H9 (cell line): ENCODE measurements around the gene GPC3. TPM values are rescaled to one million over a fixed set of nuclear protein-coding genes. Genes with fewer than 3 reads are reported as not detected.

Experiments used
- DNase-seq: peaks from one replicate; pipeline ENCODE4 v3.0.0-alpha.2; 2017
- H2AFZ ChIP-seq: one replicate; pipeline ENCODE4 v1.6.1; 2013; ENCODE audit warnings: mild to moderate bottlenecking, low read length, control low read depth, moderate library complexity
- H2AK5ac ChIP-seq: 2 replicates; pipeline ENCODE4 v1.6.1; 2013; ENCODE audit warnings: low read length, control low read depth, mixed read lengths; ENCODE audit not compliant: insufficient read length
- H2BK120ac ChIP-seq: one replicate; pipeline ENCODE4 v1.6.1; 2013; ENCODE audit warnings: low read depth, mild to moderate bottlenecking, low read length, control low read depth, inconsistent platforms; ENCODE audit not compliant: poor library complexity, severe bottlenecking
- H2BK12ac ChIP-seq: 2 replicates; pipeline ENCODE4 v1.6.1; 2013; ENCODE audit warnings: low read length, control low read depth, mixed read lengths, low read depth; ENCODE audit not compliant: insufficient read length
- H2BK15ac ChIP-seq: 2 replicates; pipeline ENCODE4 v1.6.1; 2013; ENCODE audit warnings: low read depth, low read length, control low read depth
- H2BK20ac ChIP-seq: one replicate; pipeline ENCODE4 v1.6.1; 2013; ENCODE audit warnings: low read depth, mild to moderate bottlenecking, low read length, control low read depth, inconsistent platforms; ENCODE audit not compliant: poor library complexity, severe bottlenecking
- H2BK5ac ChIP-seq: 2 replicates; pipeline ENCODE4 v1.6.1; 2013; ENCODE audit warnings: low read length, control low read depth, mixed read lengths; ENCODE audit not compliant: insufficient read length
- H3K14ac ChIP-seq: 2 replicates; pipeline ENCODE4 v1.6.1; 2013; ENCODE audit warnings: low read length, control low read depth; ENCODE audit not compliant: insufficient read depth
- H3K18ac ChIP-seq: 2 replicates; pipeline ENCODE4 v1.6.1; 2013; ENCODE audit warnings: low read depth, mild to moderate bottlenecking, mixed read lengths, low read length, control low read depth; ENCODE audit not compliant: insufficient read length
- H3K23ac ChIP-seq: 2 replicates; pipeline ENCODE4 v1.6.1; 2013; ENCODE audit warnings: low read length, control low read depth, mixed read lengths, low read depth; ENCODE audit not compliant: insufficient read length
- H3K23me2 ChIP-seq: 2 replicates; pipeline ENCODE4 v1.6.1; 2013; ENCODE audit warnings: low read depth, mild to moderate bottlenecking, mixed read lengths, low read length, control low read depth; ENCODE audit not compliant: insufficient read length, poor library complexity, severe bottlenecking
- H3K27ac ChIP-seq: 2 replicates; pipeline ENCODE4 v1.5.1; 2013; ENCODE audit warnings: low read length, control low read depth, mixed read lengths, low read depth; ENCODE audit not compliant: insufficient read length
- H3K27me3 ChIP-seq: 2 replicates; pipeline ENCODE4 v1.6.1; 2013; ENCODE audit warnings: low read length, control low read depth, inconsistent platforms; ENCODE audit not compliant: insufficient read depth
- H3K4ac ChIP-seq: 2 replicates; pipeline ENCODE4 v1.6.1; 2013; ENCODE audit warnings: low read depth, mild to moderate bottlenecking, control low read depth, inconsistent platforms, low read length, moderate library complexity
- H3K4me1 ChIP-seq: 2 replicates; pipeline ENCODE4 v1.6.1; 2013; ENCODE audit warnings: low read length, control low read depth, inconsistent platforms; ENCODE audit not compliant: insufficient read depth
- H3K4me2 ChIP-seq: 2 replicates; pipeline ENCODE4 v1.6.1; 2013; ENCODE audit warnings: low read length, control low read depth, mixed read lengths; ENCODE audit not compliant: insufficient read length, insufficient read depth
- H3K56ac ChIP-seq: 2 replicates; pipeline ENCODE4 v1.6.1; 2013; ENCODE audit warnings: low read depth, mild to moderate bottlenecking, mixed read lengths, low read length, control low read depth; ENCODE audit not compliant: insufficient read length
- H3K79me1 ChIP-seq: 2 replicates; pipeline ENCODE4 v1.6.1; 2013; ENCODE audit warnings: low read depth, mild to moderate bottlenecking, moderate library complexity, low read length, control low read depth, inconsistent platforms; ENCODE audit not compliant: insufficient read depth, poor library complexity, severe bottlenecking
- H3K79me2 ChIP-seq: 2 replicates; pipeline ENCODE4 v1.6.1; 2013; ENCODE audit warnings: low read length, control low read depth, inconsistent platforms; ENCODE audit not compliant: insufficient read depth
- H3K9ac ChIP-seq: 2 replicates; pipeline ENCODE4 v1.6.1; 2013; ENCODE audit warnings: low read length, control low read depth, mixed read lengths; ENCODE audit not compliant: insufficient read length; ENCODE audit errors: extremely low read depth
- H3K9me3 ChIP-seq: one replicate; pipeline ENCODE4 v1.6.1; 2013; ENCODE audit warnings: low read depth, low read length, inconsistent platforms; ENCODE audit not compliant: control insufficient read depth
- H3T11ph ChIP-seq: one replicate; pipeline ENCODE4 v1.6.1; 2013; ENCODE audit warnings: mild to moderate bottlenecking, low read length, control low read depth, inconsistent platforms
- H4K20me1 ChIP-seq: one replicate; pipeline ENCODE4 v1.6.1; 2013; ENCODE audit not compliant: control insufficient read depth, insufficient read length, insufficient read depth
- H4K5ac ChIP-seq: 2 replicates; pipeline ENCODE4 v1.6.1; 2013; ENCODE audit warnings: low read depth, mild to moderate bottlenecking, mixed read lengths, low read length, control low read depth; ENCODE audit not compliant: insufficient read length
- H4K8ac ChIP-seq: replicated peaks from 2 replicates; pipeline ENCODE4 v1.6.1; 2013; ENCODE audit warnings: low read length, control low read depth, mixed read lengths, low read depth; ENCODE audit not compliant: insufficient read length
- H4K91ac ChIP-seq: 2 replicates; pipeline ENCODE4 v1.6.1; 2013; ENCODE audit warnings: low read depth, mild to moderate bottlenecking, moderate library complexity, mixed read lengths, low read length, control low read depth; ENCODE audit not compliant: insufficient read length
- H3K27ac Mint-ChIP-seq, 3 experiments: 2 replicates in 2 of 3; 3 replicates in 1 of 3; pipeline ENCODE4 v1.8.0; 2020 to 2021; ENCODE audit warnings: mixed read lengths in 3 of 3, mild to moderate bottlenecking in 1 of 3, moderate library complexity in 1 of 3
- H3K27me3 Mint-ChIP-seq: 2 replicates; pipeline ENCODE4 v1.8.0; 2021; ENCODE audit warnings: low read depth, mild to moderate bottlenecking, moderate library complexity, mixed read lengths
- H3K36me3 Mint-ChIP-seq, 3 experiments: 2 replicates in 2 of 3; 3 replicates in 1 of 3; pipeline ENCODE4 v1.8.0; 2020 to 2021; ENCODE audit warnings: low read depth in 3 of 3, mixed read lengths in 3 of 3; ENCODE audit not compliant: insufficient read depth in 1 of 3
- H3K4me1 Mint-ChIP-seq, 2 experiments: 2 replicates each; pipeline ENCODE4 v1.8.0; 2020; ENCODE audit warnings: mixed read lengths in 2 of 2
- H3K4me3 Mint-ChIP-seq, 2 experiments: 2 replicates in 1 of 2; 3 replicates in 1 of 2; pipeline ENCODE4 v1.8.0; 2020 to 2021; ENCODE audit warnings: mild to moderate bottlenecking in 2 of 2, mixed read lengths in 2 of 2, moderate library complexity in 1 of 2
- H3K9me3 Mint-ChIP-seq, 2 experiments: 2 replicates in 1 of 2; 3 replicates in 1 of 2; pipeline ENCODE4 v1.8.0; 2020; ENCODE audit warnings: mild to moderate bottlenecking in 2 of 2, mixed read lengths in 2 of 2, moderate library complexity in 1 of 2
- total RNA-seq: library from RNA; stranded (reverse); gene quantifications from 2 replicates; pipeline ENCODE4 v1.2.1, GENCODE V29; 2021
- TF ChIP-seq, protein P1 (sequence below): fragments of 200-600 bp; sonication (generic); conservative IDR thresholded peaks from 3 replicates; pipeline ENCODE4 v1.8.0; 2021; ENCODE audit warnings: antibody characterized with exemption, mild to moderate bottlenecking

GPC3 gene
- total RNA-seq, 1 experiment from 2014 or later = 108 TPM

DNA sequence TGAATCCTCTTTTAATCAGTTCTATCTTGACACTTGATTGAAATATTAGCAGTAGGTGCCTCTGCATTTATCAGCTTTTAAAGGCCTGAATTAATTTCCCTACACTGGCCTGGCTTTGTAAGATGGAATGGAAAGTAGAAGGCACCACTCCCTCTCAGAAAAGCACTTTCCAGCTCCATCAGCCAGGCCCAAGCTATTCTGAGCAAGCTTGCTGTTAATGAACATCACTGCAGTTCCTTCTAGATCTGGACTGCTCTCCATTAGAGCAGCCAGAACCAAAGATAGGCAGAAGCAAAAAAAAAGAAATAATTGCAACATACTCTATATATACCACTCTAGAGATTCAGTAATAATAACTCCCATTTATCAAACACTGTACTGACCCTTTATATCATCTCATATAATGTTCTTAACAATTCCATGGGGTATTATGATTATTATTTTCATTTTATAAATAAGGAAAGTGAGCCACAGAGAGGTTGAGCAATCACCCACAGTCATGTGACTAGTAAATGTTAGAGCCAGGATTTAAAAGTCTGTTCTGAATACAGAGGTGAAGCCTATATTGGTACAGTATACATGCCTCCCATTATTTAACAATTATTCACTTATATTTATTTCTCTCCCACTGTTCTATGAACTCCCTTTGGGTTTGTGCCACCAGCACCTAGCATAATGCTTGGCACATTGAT lies 39.4 kb upstream of the GPC3 start:
- Histone ChIP-seq H2AFZ (no peak overlapping the region), H3K14ac (no peak overlapping the region), H3K56ac (no peak overlapping the region), H3K9me3 (no peaks in the 10 kb centered on the region), H3K79me2 (no peaks in the 10 kb centered on the region), H4K5ac (no peak overlapping the region), H3K18ac (no peak overlapping the region), H2AK5ac (no peak overlapping the region), H2BK120ac (no peak overlapping the region), H3T11ph (no peak overlapping the region), H4K91ac (no peak overlapping the region), H3K23me2 (no peaks in the 10 kb centered on the region), H2BK12ac (no peak overlapping the region), H4K8ac (no peak overlapping the region), H3K27ac (no peak overlapping the region), H3K4me2 (no peak overlapping the region), H3K4me1 (no peaks in the 10 kb centered on the region), H3K9ac (no peak overlapping the region), H3K79me1 (no peaks in the 10 kb centered on the region), H4K20me1 (no peaks in the 10 kb centered on the region), H3K4ac (no peak overlapping the region), H2BK20ac (no peak overlapping the region), H2BK15ac (no peak overlapping the region), H3K23ac (no peak overlapping the region), H3K27me3 (no peaks in the 10 kb centered on the region), H2BK5ac (no peak overlapping the region)
- TF ChIP-seq, protein P1, sequence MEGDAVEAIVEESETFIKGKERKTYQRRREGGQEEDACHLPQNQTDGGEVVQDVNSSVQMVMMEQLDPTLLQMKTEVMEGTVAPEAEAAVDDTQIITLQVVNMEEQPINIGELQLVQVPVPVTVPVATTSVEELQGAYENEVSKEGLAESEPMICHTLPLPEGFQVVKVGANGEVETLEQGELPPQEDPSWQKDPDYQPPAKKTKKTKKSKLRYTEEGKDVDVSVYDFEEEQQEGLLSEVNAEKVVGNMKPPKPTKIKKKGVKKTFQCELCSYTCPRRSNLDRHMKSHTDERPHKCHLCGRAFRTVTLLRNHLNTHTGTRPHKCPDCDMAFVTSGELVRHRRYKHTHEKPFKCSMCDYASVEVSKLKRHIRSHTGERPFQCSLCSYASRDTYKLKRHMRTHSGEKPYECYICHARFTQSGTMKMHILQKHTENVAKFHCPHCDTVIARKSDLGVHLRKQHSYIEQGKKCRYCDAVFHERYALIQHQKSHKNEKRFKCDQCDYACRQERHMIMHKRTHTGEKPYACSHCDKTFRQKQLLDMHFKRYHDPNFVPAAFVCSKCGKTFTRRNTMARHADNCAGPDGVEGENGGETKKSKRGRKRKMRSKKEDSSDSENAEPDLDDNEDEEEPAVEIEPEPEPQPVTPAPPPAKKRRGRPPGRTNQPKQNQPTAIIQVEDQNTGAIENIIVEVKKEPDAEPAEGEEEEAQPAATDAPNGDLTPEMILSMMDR = no peak
- no peak overlapping the region for H3K27ac Mint-ChIP-seq
- peaks cover 2% of the 10 kb centered on the region; the same call in 1 of the 2 replicates for H3K27me3 Mint-ChIP-seq
- H3K4me1 Mint-ChIP-seq = peaks cover 11 to 23% of the 10 kb centered on the region in 2 experiments
- no peaks in the 10 kb centered on the region; a peak in 1 of 5 replicates for H3K9me3 Mint-ChIP-seq
- no peak overlapping the region for H3K4me3 Mint-ChIP-seq
- no peaks in the 10 kb centered on the region for H3K36me3 Mint-ChIP-seq
- no peak for DNase-seq
